Hepatocyte (in vitro differentiated cells): ENCODE data around the gene LCN1. TPM values are rescaled to one million over a fixed set of nuclear protein-coding genes. Genes with fewer than 3 reads are reported as not detected.

Source experiments
- DNase-seq: peaks from one replicate; pipeline ENCODE4 v3.0.0-alpha.2; 2016; ENCODE audit warnings: low spot score
- H2AFZ ChIP-seq: fragments of 200-600 bp; sonication (generic); 2 replicates; pipeline ENCODE4 v1.6.0; 2016; ENCODE audit warnings: antibody characterized with exemption, mild to moderate bottlenecking
- H3K27ac ChIP-seq: fragments of 200-600 bp; sonication (generic); 2 replicates; pipeline ENCODE4 v1.5.1; 2016; ENCODE audit warnings: mild to moderate bottlenecking
- H3K27me3 ChIP-seq: fragments of 200-600 bp; sonication (generic); 2 replicates; pipeline ENCODE4 v1.6.1; 2016
- H3K36me3 ChIP-seq: fragments of 200-600 bp; sonication (generic); replicated peaks from 2 replicates; pipeline ENCODE4 v1.5.1; 2016; ENCODE audit warnings: low read depth; ENCODE audit not compliant: insufficient read depth
- H3K4me1 ChIP-seq: fragments of 200-600 bp; sonication (generic); 2 replicates; pipeline ENCODE4 v1.5.1; 2016; ENCODE audit warnings: mild to moderate bottlenecking, moderate library complexity; ENCODE audit not compliant: insufficient read depth
- H3K4me2 ChIP-seq: fragments of 200-600 bp; sonication (generic); 2 replicates; pipeline ENCODE4 v1.6.0; 2016
- H3K4me3 ChIP-seq: fragments of 200-600 bp; sonication (generic); 2 replicates; pipeline ENCODE4 v1.5.1; 2016; ENCODE audit warnings: mild to moderate bottlenecking
- H3K79me2 ChIP-seq: fragments of 200-600 bp; sonication (generic); 2 replicates; pipeline ENCODE4 v1.6.0; 2017; ENCODE audit warnings: mild to moderate bottlenecking
- H3K9me2 ChIP-seq: fragments of 200-600 bp; sonication (generic); replicated peaks from 2 replicates; pipeline ENCODE4 v1.6.0; 2017; ENCODE audit warnings: mild to moderate bottlenecking; ENCODE audit not compliant: insufficient read depth
- H3K9me3 ChIP-seq: fragments of 200-600 bp; sonication (generic); 2 replicates; pipeline ENCODE4 v1.5.1; 2016; ENCODE audit warnings: low read depth, mild to moderate bottlenecking
- H4K20me1 ChIP-seq: fragments of 200-600 bp; sonication (generic); 2 replicates; pipeline ENCODE4 v1.6.0; 2016; ENCODE audit warnings: mild to moderate bottlenecking; ENCODE audit not compliant: insufficient read depth, poor library complexity, severe bottlenecking
- EZH2 ChIP-seq: fragments of 200-600 bp; sonication (generic); IDR thresholded peaks from 2 replicates; pipeline ENCODE4 v1.6.1; 2016; ENCODE audit warnings: antibody characterized with exemption, mild to moderate bottlenecking, borderline replicate concordance
- EZH2phosphoT487 ChIP-seq: fragments of 200-600 bp; sonication (generic); IDR thresholded peaks from one replicate; pipeline ENCODE4 v1.6.1; 2018; ENCODE audit warnings: antibody characterized with exemption, mild to moderate bottlenecking, low read depth, moderate library complexity; ENCODE audit not compliant: unreplicated experiment, severe bottlenecking
- WGBS: methylation state at CpG from one replicate; pipeline ENCODE4 v1.1.6; 2016; ENCODE audit warnings: low lambda C conversion rate; ENCODE audit errors: missing lambda C conversion rate; 5-methylcytosine and 5-hydroxymethylcytosine counted together
- polyA plus RNA-seq: library from polyadenylated mRNA; unstranded; fragments of >200 nt; fragmentation: Nextera tagmentation; extraction: Ambion mirVana; gene quantifications from 2 replicates; pipeline ENCODE4 v1.2.1, GENCODE V29; 2016
- total RNA-seq: library from RNA; depleted of rRNA; stranded (reverse); fragments of >200 nt; gene quantifications from 2 replicates; pipeline ENCODE4 v1.2.3, GENCODE V29; 2014
- TF ChIP-seq, protein P1 (sequence below): fragments of 200-600 bp; sonication (generic); IDR thresholded peaks from 2 replicates; pipeline ENCODE4 v1.5.1; 2016; ENCODE audit warnings: antibody characterized with exemption, mild to moderate bottlenecking; ENCODE audit not compliant: poor library complexity

Gene LCN1
- not detected in 2 replicates for total RNA-seq
- polyA plus RNA-seq: 0.63 TPM in 1 of 2 replicates, not detected in the other

DNA sequence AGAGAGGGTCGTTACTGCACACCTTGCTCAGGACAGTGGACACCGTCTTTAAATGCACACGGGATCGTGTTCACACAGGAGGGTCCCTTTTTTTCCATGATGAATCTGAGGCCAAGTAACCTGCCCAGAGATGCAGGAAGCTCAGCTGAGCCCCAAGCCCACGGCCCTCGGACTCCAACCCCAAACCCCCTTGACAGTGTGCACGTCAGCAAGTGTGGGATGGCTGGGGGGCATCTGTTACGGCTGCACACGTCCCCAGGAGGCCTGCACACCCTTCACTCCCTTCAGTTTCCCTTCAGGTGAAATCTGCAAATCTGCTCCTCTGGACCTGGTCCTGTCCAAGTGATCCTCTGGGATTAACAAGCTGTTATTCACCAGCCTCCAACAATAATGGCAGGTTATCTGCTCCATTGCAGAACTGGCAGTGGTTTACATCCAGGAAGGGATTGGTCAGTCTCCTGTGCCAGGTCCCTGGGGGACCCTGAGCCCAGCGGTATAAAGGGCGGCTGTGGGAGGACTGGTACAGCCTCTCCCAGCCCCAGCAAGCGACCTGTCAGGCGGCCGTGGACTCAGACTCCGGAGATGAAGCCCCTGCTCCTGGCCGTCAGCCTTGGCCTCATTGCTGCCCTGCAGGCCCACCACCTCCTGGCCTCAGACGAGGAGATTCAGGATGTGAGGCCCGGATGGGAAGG, at the start of gene LCN1:
Gene LCN1, plus strand, starts transcription at position 525 of the 692 bp plus-strand sequence. Its CDS starts 58 bp downstream, at position 583.
- WGBS: 92% methylated on average over 18 of the region's 18 CpGs
- Histone ChIP-seq H3K9me3 (no peaks in the 10 kb centered on the region), H3K4me2 (no peak within 1 kb of the TSS), H4K20me1 (no peaks in the 10 kb centered on the region), H3K4me1 (no peaks in the 10 kb centered on the region), H3K79me2 (no peaks in the 10 kb centered on the region), H3K9me2 (no peaks in the 10 kb centered on the region), H3K36me3 (no peaks in the 10 kb centered on the region), H3K27ac (no peak within 1 kb of the TSS), H2AFZ (no peak within 1 kb of the TSS), H3K4me3 (no peak within 1 kb of the TSS), H3K27me3 (no peaks in the 10 kb centered on the region)
- TF ChIP-seq, protein P1, sequence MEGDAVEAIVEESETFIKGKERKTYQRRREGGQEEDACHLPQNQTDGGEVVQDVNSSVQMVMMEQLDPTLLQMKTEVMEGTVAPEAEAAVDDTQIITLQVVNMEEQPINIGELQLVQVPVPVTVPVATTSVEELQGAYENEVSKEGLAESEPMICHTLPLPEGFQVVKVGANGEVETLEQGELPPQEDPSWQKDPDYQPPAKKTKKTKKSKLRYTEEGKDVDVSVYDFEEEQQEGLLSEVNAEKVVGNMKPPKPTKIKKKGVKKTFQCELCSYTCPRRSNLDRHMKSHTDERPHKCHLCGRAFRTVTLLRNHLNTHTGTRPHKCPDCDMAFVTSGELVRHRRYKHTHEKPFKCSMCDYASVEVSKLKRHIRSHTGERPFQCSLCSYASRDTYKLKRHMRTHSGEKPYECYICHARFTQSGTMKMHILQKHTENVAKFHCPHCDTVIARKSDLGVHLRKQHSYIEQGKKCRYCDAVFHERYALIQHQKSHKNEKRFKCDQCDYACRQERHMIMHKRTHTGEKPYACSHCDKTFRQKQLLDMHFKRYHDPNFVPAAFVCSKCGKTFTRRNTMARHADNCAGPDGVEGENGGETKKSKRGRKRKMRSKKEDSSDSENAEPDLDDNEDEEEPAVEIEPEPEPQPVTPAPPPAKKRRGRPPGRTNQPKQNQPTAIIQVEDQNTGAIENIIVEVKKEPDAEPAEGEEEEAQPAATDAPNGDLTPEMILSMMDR: no peak
- TF ChIP-seq EZH2phosphoT487 (no peak), EZH2 (no peak)
- DNase-seq: no peak

DNA sequence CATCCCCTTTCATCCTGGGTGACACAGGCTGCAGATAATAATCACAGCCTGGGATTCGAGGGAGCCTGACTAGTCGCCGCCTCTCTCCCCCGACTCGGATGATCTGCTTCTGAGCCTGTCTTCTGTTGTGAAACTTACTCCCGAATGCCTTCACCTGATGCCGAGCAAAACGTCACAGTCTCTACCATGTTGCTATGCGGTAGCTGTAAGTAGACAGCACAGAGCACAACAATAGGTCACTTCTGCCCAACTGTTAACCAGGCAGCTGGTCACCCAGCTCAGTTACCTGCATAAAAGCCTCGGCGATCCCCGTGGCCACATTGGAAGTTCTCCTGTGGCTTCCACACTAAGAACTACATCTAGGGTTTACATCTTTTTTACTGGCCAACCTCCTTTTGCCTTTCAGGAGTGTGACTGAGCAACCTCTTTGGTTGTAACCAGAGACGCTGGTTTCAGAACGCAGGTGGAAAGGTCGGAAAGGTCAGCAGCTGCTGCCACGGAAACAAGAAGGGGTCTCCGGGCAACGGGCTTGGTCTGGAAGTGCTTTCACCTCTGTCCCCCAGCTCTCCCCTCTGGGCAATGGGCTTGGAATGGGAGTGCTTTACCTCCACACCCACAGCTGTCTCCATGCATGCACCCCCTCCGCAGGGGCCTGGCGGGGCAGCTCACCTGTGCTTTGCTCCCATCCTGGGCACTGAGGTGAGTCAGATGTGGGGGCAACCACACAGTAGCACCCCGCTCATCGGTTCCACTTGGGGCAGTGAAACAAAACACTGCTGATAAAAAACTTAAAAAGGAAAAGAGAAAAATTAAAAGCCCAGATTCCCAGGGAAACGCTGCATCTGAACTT, 49.2 kb upstream of the LCN1 start:
- no peaks in the 10 kb centered on the region for H3K9me3 ChIP-seq
- H3K27ac ChIP-seq: no peak overlapping the region
- peaks cover 4% of the 10 kb centered on the region for H3K79me2 ChIP-seq
- 51% methylated on average over 23 of the region's 23 CpGs for WGBS
- no peaks in the 10 kb centered on the region for H3K36me3 ChIP-seq
- TF ChIP-seq EZH2 (no peak), EZH2phosphoT487 (no peak)
- TF ChIP-seq, protein P1: no peak
- no peaks in the 10 kb centered on the region for H4K20me1 ChIP-seq
- H2AFZ ChIP-seq: no peak overlapping the region
- DNase-seq: no peak
- H3K27me3 ChIP-seq: no peaks in the 10 kb centered on the region
- H3K4me3 ChIP-seq: no peak overlapping the region
- H3K4me1 ChIP-seq: peaks cover 11% of the 10 kb centered on the region
- no peak overlapping the region for H3K4me2 ChIP-seq
- H3K9me2 ChIP-seq: no peaks in the 10 kb centered on the region

DNA sequence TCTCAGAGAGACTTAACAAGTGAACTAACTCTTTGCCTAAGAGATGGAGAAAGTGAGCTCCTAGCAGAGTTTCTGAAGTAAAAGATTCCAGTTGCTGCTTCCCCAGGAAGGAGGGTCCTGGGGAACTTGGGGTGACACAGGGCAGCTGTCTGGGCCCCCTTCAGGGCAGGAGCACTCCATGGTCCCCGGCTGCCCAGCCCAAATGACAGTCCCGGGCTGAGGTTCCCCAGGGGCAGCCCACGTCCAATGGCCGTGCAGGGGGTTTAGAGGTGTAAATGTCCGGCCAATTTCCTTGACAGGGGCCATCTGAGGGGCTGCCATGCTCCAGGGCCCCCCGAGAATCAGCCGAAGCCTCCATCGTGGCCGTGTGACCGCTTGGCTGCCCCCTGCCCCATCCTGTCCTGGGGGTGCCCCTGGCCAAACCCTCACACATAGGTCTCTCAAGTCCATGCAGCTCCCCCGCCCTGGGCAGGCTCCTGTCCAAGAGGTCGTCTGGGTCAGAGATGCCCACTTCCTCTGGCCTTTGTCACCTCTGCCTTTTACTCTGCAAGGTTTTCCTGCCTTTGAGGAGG, 47.2 kb upstream of the LCN1 start:
- TF ChIP-seq, protein P1: no peak
- TF ChIP-seq EZH2: no peak
- no peak for TF ChIP-seq EZH2phosphoT487
- peaks cover 3% of the 10 kb centered on the region for H4K20me1 ChIP-seq
- peaks cover 11% of the 10 kb centered on the region for H3K79me2 ChIP-seq
- H3K9me3 ChIP-seq: no peaks in the 10 kb centered on the region
- WGBS: 88% methylated on average over 11 of the region's 12 CpGs
- H3K27me3 ChIP-seq: no peaks in the 10 kb centered on the region
- no peak for DNase-seq
- no peaks in the 10 kb centered on the region for H3K9me2 ChIP-seq
- H3K4me3 ChIP-seq: no peak overlapping the region
- no peaks in the 10 kb centered on the region for H3K36me3 ChIP-seq
- no peak overlapping the region for H3K27ac ChIP-seq
- no peak overlapping the region for H2AFZ ChIP-seq
- peaks cover 3% of the 10 kb centered on the region for H3K4me1 ChIP-seq
- H3K4me2 ChIP-seq: no peak overlapping the region
